Measurements from ENCODE around the gene TMEM97. TPM values are rescaled to one million over a fixed set of nuclear protein-coding genes. Genes with fewer than 3 reads are reported as not detected.

TMEM97 gene
- total RNA-seq, 1 experiment from 2014 or later = 55.6 TPM

GRCh38 chr17:28365487-28365886 is 46.5 kb downstream of the TMEM97 start (continued):
- TF ChIP-seq REST (IDR thresholded peaks at IDR 0.05; ENCODE audit: low read depth) = no peak
- TF ChIP-seq SP1 (IDR thresholded peaks at IDR 0.05; ENCODE audit: low read depth) = no peak
- no peak for TF ChIP-seq EZH2phosphoT487 (IDR thresholded peaks at IDR 0.05; ENCODE audit: borderline replicate concordance)
- no peak for TF ChIP-seq SIN3A (IDR thresholded peaks at IDR 0.05; ENCODE audit: low read depth)
- no peak for TF ChIP-seq FOSL1 (IDR thresholded peaks at IDR 0.05; ENCODE audit: low read depth)
- TF ChIP-seq EGR1 (IDR thresholded peaks at IDR 0.05; ENCODE audit: low read depth) = no peak
- no peak for TF ChIP-seq TCF7L2 (IDR thresholded peaks at IDR 0.05; ENCODE audit: borderline replicate concordance, extremely low read depth, insufficient read depth, insufficient read length)
- no peak for TF ChIP-seq ZFX (IDR thresholded peaks at IDR 0.05)
- no peak for TF ChIP-seq CTCF (IDR thresholded peaks at IDR 0.05 in 2 of 3, conservative IDR thresholded peaks at IDR 0.05 in 1 of 3; ENCODE audit: borderline replicate concordance in 1 of 3, insufficient read depth in 1 of 3, low read depth in 2 of 3, low read length in 2 of 3)
- no peak for TF ChIP-seq POLR2A (IDR thresholded peaks at IDR 0.05; ENCODE audit: borderline replicate concordance, extremely low read depth, insufficient read depth, insufficient read length)
